K562 (cell line): ENCODE results near the gene PREX1. TPM values are rescaled to one million over a fixed set of nuclear protein-coding genes. Genes with fewer than 3 reads are reported as not detected.

Source experiments
- ATF2 ChIP-seq: sonication (generic); formaldehyde crosslinking; IDR thresholded peaks from 2 replicates; pipeline ENCODE4 v1.8.1; 2022; ENCODE audit warnings: missing genetic modification reagents
- BRD4 ChIP-seq: fragments of 200-600 bp; sonication (generic); IDR thresholded peaks from 2 replicates; pipeline ENCODE4 v1.6.1; 2017; ENCODE audit warnings: inconsistent platforms
- BRF1 ChIP-seq: IDR thresholded peaks from 3 replicates; pipeline ENCODE4 v1.6.1; 2011; ENCODE audit warnings: borderline replicate concordance, mild to moderate bottlenecking; ENCODE audit not compliant: insufficient read length; ENCODE audit errors: extremely low read depth
- DACH1 ChIP-seq: fragments of 450-650 bp; IDR thresholded peaks from 2 replicates; pipeline ENCODE4 v1.6.1; 2018; ENCODE audit not compliant: partially characterized antibody
- EGR1 ChIP-seq: fragments of 450-650 bp; conservative IDR thresholded peaks from 2 replicates; pipeline ENCODE4 v1.6.1; 2017; ENCODE audit warnings: mild to moderate bottlenecking
- EHMT2 ChIP-seq: fragments of 450-650 bp; IDR thresholded peaks from 2 replicates; pipeline ENCODE4 v1.6.1; 2018; ENCODE audit warnings: antibody characterized with exemption
- GABPB2 ChIP-seq: fragments of 250-450 bp; sonication (Bioruptor Pico); conservative IDR thresholded peaks from 2 replicates; pipeline ENCODE4 v1.5.1; 2021; ENCODE audit warnings: mild to moderate bottlenecking
- HNRNPH1 ChIP-seq: fragments of 200-400 bp; formaldehyde crosslinking; optimal IDR thresholded peaks from 2 replicates; pipeline ENCODE3; 2017; ENCODE audit warnings: low read depth, mild to moderate bottlenecking, low read length, moderate library complexity
- ILK ChIP-seq: fragments of 450-650 bp; IDR thresholded peaks from 2 replicates; pipeline ENCODE4 v1.6.1; 2016; ENCODE audit warnings: missing genetic modification characterization, low read depth, mild to moderate bottlenecking, missing compliant biosample characterization, moderate library complexity, borderline replicate concordance
- MAFG ChIP-seq: fragments of 450-650 bp; conservative IDR thresholded peaks from 2 replicates; pipeline ENCODE4 v1.6.1; 2016; ENCODE audit warnings: missing genetic modification characterization, missing compliant biosample characterization
- MBD2 ChIP-seq: sonication (generic); IDR thresholded peaks from 2 replicates; pipeline ENCODE4 v1.6.1; 2016; ENCODE audit warnings: low read depth, borderline replicate concordance
- NCOA4 ChIP-seq: fragments of 450-650 bp; IDR thresholded peaks from 2 replicates; pipeline ENCODE4 v1.6.1; 2018; ENCODE audit warnings: mild to moderate bottlenecking; ENCODE audit not compliant: partially characterized antibody
- NFATC3 ChIP-seq: fragments of 450-650 bp; IDR thresholded peaks from 2 replicates; pipeline ENCODE4 v1.6.1; 2017; ENCODE audit warnings: mild to moderate bottlenecking
- NR2C1 ChIP-seq, 2 experiments: fragments of 450-650 bp; IDR thresholded peaks; 2 replicates each; pipeline ENCODE4 v1.6.1; 2017; ENCODE audit warnings: mild to moderate bottlenecking in 2 of 2, antibody characterized with exemption in 1 of 2, inconsistent platforms in 1 of 2, missing compliant biosample characterization in 1 of 2, missing genetic modification characterization in 1 of 2
- SIRT6 ChIP-seq: IDR thresholded peaks from one replicate; pipeline ENCODE4 v1.6.1; 2012; ENCODE audit warnings: low read depth, mild to moderate bottlenecking, control low read depth, inconsistent platforms, low read length, moderate library complexity
- SNAPC5 ChIP-seq: fragments of 250-450 bp; sonication (Bioruptor Pico); IDR thresholded peaks from 2 replicates; pipeline ENCODE4 v1.8.0; 2021; ENCODE audit warnings: moderate library complexity, mild to moderate bottlenecking, inconsistent platforms
- SP2 ChIP-seq: IDR thresholded peaks from 2 replicates; pipeline ENCODE4 v1.6.1; 2011; ENCODE audit warnings: mild to moderate bottlenecking, low read depth, low read length, moderate library complexity; ENCODE audit not compliant: poor library complexity, severe bottlenecking; ENCODE audit errors: extremely low read depth
- SRSF7 ChIP-seq: fragments of 200-400 bp; formaldehyde crosslinking; optimal IDR thresholded peaks from 2 replicates; pipeline ENCODE3; 2017; ENCODE audit warnings: mild to moderate bottlenecking, low read depth, low read length
- ZNF263 ChIP-seq: sonication (generic); formaldehyde crosslinking; IDR thresholded peaks from 2 replicates; pipeline ENCODE4 v1.8.0; 2022; ENCODE audit warnings: mild to moderate bottlenecking, missing genetic modification reagents, borderline replicate concordance
- ZNF717 ChIP-seq: fragments of 250-450 bp; sonication (Bioruptor Pico); IDR thresholded peaks from 2 replicates; pipeline ENCODE4 v1.5.0; 2021
- ZNF766 ChIP-seq: fragments of 200-800 bp; sonication (Bioruptor generic); conservative IDR thresholded peaks from 2 replicates; pipeline ENCODE4 v1.6.1; 2016; ENCODE audit warnings: missing genetic modification characterization, missing compliant biosample characterization
- polyA plus RNA-seq, 8 experiments: library from polyadenylated mRNA; depleted of rRNA in 4 of 8; stranded (reverse) in 5 of 8; unstranded in 3 of 8; fragments of >200 nt; fragmentation: Nextera tagmentation in 2 of 8; fragmentation: Illumina TruSeq in 1 of 8; extraction: Ambion mirVana in 2 of 8; extraction: Trizol in 1 of 8; gene quantifications; 2 replicates each; pipeline versions ENCODE4 v1.2.1 to v1.2.3, GENCODE V29; 2011 to 2014; ENCODE audit warnings: inconsistent platforms in 1 of 8, missing spikeins in 1 of 8
- total RNA-seq, 7 experiments: library from RNA; depleted of rRNA in 6 of 7; stranded (reverse); fragments of >200 nt in 6 of 7; fragmentation: Illumina TruSeq in 2 of 7; extraction: Trizol in 2 of 7; gene quantifications; 2 replicates each; pipeline versions ENCODE4 v1.2.1 to v1.2.3, GENCODE V29; 2011 to 2021; ENCODE audit warnings: low replicate concordance in 1 of 7
- TF ChIP-seq, protein P1 (sequence below): IDR thresholded peaks from 2 replicates; pipeline ENCODE4 v1.6.1; 2011; ENCODE audit warnings: borderline replicate concordance, low read depth, mild to moderate bottlenecking, moderate library complexity, low read length; ENCODE audit not compliant: insufficient read depth, poor library complexity, severe bottlenecking
- TF ChIP-seq, protein P2 (sequence below): sonication (generic); IDR thresholded peaks from 2 replicates; pipeline ENCODE4 v1.6.1; 2016
- TF ChIP-seq, protein P3 (sequence below): IDR thresholded peaks from 2 replicates; pipeline ENCODE4 v1.6.1; 2014; ENCODE audit warnings: antibody characterized with exemption

PREX1 gene
- total and polyA plus RNA-seq, 9 of the 15 experiments (the other 6 are each of a cell fraction or from before 2014, with no cell fraction given), result 0.37 to 10.4 (median 4.8) TPM

GRCh38 chr20:48841875-48842529 is 14.2 kb upstream of the PREX1 start (continued):
- TF ChIP-seq ZNF766 (CRISPR knock-in tag), result no peak
- TF ChIP-seq HNRNPH1, result no peak
- TF ChIP-seq NR2C1 (IDR thresholded peaks at IDR 0.05), result no peak
- TF ChIP-seq NR2C1 (tag; IDR thresholded peaks at IDR 0.05), result no peak
- no peak for TF ChIP-seq ZNF263
- no peak for TF ChIP-seq SP2
- TF ChIP-seq BRF1, result no peak
- TF ChIP-seq EGR1, result no peak
- TF ChIP-seq, protein P1, sequence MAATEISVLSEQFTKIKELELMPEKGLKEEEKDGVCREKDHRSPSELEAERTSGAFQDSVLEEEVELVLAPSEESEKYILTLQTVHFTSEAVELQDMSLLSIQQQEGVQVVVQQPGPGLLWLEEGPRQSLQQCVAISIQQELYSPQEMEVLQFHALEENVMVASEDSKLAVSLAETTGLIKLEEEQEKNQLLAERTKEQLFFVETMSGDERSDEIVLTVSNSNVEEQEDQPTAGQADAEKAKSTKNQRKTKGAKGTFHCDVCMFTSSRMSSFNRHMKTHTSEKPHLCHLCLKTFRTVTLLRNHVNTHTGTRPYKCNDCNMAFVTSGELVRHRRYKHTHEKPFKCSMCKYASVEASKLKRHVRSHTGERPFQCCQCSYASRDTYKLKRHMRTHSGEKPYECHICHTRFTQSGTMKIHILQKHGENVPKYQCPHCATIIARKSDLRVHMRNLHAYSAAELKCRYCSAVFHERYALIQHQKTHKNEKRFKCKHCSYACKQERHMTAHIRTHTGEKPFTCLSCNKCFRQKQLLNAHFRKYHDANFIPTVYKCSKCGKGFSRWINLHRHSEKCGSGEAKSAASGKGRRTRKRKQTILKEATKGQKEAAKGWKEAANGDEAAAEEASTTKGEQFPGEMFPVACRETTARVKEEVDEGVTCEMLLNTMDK, result no peak
- no peak for TF ChIP-seq SIRT6
- TF ChIP-seq NFATC3, result no peak
- peak; percentile 92 for TF ChIP-seq MAFG (tag)
- TF ChIP-seq EHMT2, result no peak
- TF ChIP-seq GABPB2, result no peak
- no peak for TF ChIP-seq NCOA4
- no peak for TF ChIP-seq ZNF717 (CRISPR knock-in tag)
- TF ChIP-seq SNAPC5, result no peak
- no peak for TF ChIP-seq ILK (tag)
- TF ChIP-seq MBD2, result no peak
- peak; percentile 39 for TF ChIP-seq DACH1
- TF ChIP-seq SRSF7, result no peak
- TF ChIP-seq, protein P2, sequence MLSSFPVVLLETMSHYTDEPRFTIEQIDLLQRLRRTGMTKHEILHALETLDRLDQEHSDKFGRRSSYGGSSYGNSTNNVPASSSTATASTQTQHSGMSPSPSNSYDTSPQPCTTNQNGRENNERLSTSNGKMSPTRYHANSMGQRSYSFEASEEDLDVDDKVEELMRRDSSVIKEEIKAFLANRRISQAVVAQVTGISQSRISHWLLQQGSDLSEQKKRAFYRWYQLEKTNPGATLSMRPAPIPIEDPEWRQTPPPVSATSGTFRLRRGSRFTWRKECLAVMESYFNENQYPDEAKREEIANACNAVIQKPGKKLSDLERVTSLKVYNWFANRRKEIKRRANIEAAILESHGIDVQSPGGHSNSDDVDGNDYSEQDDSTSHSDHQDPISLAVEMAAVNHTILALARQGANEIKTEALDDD, result no peak
- no peak for TF ChIP-seq ATF2 (CRISPR knock-in tag)
- TF ChIP-seq, protein P3, sequence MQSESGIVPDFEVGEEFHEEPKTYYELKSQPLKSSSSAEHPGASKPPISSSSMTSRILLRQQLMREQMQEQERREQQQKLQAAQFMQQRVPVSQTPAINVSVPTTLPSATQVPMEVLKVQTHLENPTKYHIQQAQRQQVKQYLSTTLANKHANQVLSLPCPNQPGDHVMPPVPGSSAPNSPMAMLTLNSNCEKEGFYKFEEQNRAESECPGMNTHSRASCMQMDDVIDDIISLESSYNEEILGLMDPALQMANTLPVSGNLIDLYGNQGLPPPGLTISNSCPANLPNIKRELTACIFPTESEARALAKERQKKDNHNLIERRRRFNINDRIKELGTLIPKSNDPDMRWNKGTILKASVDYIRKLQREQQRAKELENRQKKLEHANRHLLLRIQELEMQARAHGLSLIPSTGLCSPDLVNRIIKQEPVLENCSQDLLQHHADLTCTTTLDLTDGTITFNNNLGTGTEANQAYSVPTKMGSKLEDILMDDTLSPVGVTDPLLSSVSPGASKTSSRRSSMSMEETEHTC, result no peak
- no peak for TF ChIP-seq BRD4
